ENCODE results near the gene SLC46A2.

SLC46A2 gene

DNA sequence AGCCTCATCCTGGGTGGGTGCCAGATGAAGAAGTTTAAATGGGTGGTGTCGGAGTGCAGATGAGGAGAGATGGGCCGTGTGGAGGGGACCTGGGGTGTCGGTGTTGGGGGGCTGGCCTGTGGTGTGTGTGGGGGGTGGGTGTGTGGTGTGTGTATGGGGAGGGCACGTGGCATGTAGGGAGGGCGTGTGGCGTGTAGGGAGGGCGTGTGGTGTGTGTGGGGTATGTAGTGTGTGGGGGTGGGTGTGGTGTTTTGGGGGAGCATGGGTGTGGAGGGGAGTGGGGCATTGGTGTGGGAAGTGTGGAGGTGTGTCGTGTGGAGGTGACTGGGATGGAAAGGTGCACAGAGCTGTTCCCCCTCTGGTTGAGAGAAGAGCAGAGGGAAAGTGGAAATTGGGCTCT is 34.5 kb downstream of the SLC46A2 start:
- DNase-seq: no peak

DNA sequence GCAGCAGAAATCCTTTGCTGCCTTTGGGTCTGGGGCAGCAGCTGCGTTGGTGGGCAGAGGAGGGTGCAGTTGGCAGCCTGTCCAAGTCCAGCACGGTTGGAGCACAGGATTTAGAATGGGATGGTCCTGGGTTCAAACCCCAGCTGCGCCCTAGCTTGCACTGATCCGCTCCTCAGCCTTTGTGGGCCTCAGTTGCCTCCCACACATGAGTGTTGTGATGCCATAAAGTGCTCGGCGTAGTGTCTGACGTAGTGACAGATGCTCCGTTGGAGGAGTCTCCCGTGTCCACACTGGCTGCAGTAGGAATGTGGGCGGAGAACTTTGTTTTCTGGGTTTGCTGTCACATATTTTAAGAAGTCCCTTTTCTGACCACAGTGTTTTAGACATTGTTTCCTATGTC is 36.0 kb downstream of the SLC46A2 start:
- DNase-seq: no peak

DNA sequence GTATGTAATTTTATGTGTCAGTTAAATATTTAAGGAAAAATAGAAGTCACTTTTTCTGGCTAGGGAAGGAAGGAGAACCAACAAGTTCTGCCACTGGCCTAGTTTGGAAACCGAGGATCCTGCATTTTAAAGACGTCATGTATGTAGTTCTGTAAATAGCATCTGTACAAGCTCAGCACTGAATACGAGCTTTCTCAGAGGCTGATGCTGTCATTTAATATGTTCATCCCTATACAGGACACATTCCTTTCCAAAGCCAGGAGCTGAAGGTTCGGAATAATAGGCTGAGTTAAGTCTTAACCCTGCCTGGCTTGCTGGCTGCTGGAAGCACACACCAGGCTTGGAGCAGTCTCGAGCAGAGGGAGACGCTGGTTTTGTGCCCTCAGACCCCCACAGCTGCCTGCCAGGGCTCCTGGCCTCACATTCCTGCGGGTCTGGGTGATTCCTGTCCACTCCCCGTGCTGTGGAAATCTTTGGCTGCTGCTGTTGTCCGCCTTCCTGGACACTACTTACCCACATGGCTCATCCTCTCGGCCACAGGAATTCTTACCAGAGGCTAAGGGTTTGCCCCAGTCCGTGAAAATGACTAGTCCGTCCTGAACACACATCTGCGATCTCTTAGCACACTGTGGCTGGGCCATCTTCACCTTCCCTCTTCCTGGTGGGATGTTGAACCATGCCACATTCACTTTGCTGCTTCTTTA is 36.6 kb downstream of the SLC46A2 start:
- DNase-seq: no peak

DNA sequence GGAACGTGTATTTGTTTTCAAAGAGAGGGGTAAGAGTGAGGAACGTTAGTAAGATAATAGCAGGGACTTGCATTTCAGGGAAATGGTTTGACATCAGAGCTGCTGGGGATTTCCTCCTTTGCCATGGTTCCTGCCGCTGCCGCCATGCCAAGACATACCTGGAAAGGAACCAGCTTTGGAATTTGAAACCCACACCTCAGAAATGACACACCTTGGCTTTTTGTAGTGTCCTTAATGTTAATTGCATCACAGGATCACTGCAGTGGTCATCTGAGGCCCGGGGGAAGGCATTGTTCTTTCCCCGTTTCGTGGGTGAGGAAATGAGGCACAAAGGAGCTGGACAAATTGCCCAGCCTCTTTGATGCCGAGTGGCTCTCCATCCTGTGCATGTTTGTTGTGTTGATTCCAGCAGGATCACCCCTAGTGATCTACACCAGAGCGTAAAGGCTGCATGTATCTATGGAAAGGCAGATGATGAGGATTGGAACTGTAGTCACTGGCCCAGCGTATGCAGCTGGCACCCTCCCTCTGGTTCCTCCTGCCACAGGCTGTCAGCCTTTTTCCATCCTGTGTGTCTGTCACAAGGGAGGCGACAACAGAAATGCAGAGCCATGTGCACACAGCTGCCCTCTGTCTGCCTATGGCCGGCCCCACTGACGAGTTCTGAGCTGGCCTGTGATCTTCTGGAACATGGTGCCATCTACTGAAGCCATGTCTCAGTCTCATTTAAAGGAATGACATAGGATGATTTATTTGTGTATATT is 37.8 kb downstream of the SLC46A2 start:
- no peak for DNase-seq

DNA sequence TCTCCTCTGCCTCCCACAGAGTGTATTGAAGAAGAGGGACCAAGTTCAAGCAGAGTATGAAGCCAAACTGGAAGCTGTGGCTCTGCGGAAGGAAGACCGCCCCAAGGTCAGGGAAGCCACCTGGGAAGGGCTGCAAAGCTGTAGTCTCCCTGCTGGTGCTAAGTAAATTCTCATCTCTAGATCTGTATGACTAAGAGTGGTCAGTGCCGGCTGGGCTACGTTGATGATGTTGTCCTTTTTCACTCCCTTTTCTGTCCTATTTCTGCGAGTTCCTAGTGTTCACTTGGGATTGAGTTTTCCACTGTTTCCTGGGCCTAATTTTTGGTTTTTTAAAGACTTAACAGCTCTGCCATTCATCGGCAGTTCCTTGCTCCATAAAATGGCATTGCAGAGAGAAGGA is 39.8 kb downstream of the SLC46A2 start:
- no peak for DNase-seq

DNA sequence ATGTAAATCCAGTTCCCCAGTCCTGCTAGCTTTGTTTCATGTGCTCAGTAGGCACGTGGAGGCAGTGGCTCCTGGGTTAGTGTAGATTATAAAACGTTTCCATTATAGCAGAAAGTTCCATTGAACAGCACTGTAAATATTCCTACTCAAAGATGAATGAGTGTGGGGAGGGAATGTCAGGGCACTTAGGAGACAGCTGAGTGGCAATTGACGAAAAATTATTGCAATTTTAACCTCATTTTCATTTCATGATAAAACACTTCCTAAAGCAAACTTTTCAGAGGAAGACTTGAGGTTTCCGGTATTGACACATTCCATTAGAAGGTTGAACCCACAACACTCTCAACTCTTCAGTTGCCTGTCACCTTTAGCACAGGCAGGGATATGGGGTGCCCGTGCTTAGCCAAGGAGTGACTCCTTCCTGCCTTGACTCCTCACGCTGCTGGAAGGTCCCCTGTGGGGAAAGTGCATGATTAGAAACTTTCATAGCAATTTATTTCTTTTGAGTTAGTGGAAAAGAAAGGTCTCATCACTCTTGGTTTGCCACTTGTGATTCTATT is 41.2 kb downstream of the SLC46A2 start:
- DNase-seq: no peak

DNA sequence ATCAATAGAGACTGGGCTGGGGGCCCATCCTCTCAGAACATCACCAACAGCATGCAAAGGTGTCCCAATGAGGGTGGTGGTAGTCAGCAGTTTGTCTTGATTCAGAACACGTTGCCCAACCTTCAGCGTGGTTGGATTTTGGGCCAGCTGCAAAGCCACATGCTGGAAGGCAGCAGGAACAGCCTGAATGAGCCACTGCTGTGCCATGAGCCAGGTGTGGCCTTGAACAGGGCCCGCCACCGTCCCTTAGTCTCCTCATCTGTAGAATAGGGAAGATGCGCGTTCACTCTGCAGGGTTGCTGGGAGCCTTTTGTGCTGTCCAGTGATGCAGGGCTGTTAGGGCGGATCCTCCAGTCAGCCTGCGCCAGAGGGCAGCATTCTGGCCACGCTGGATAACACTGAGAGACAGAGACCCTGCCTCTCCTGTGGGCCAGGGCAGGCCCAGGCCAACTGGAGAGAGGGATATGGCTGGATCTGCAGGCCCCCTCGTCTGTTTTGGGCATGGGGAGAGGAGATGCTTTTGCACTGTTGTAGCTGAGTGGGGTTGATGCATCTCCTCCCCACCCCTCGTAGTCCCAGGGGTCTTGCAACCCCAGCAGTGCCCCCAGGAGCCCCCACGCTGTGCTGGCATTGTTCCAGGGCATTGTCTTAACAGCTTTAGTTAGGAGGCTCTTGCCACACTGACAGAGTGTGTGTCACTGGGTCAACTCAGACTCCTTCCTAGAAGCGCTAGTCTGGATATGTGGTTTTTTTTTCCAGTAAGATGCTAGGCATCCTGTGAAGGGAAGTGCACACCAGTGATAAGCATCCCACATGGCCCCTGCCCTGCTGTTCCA is 42.1 kb downstream of the SLC46A2 start:
- no peak for DNase-seq

DNA sequence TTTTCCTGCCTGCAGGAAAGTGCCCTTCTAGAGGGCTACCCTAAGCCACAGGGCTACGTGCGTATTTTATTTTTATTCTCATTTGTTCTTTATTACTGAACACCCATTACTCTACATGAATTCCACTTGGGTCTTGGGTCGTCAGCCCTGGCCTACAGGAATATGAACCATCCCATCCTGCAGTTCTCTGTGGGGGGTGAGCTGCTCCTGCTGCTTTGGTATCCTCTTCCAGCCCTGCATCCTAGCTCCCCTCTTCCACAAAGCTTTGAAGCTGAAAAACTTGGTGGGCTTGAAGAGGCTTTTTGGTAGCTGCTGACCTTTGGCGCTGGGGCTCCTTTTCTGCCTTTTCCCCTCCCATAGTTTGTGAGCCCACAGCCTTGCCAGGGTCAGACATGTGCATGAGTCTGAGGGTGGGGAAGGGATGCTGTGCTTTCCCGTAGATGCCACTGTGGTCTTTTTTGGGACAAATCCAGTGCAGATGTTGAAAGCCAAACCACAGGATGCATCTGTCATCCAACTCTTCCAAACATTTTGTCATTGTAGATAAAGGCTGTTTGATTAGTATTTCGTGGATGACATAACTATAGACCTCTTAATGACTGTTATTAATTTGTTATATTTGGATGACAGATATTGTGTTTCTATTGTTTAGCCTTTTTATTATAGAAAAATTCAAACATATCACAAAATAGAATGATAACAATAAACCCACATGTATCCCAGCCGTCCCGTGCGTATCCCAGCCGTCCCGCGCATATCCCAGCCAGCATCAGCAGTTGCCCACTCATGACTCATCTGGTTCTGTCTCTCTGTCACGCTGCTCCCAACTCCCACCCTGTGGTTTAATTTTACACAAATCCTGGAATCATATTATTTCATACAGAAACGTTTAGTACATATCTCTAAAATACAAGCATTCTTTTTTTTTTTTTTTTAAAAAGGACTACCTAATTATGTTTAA is 43.9 kb downstream of the SLC46A2 start:
- no peak for DNase-seq

DNA sequence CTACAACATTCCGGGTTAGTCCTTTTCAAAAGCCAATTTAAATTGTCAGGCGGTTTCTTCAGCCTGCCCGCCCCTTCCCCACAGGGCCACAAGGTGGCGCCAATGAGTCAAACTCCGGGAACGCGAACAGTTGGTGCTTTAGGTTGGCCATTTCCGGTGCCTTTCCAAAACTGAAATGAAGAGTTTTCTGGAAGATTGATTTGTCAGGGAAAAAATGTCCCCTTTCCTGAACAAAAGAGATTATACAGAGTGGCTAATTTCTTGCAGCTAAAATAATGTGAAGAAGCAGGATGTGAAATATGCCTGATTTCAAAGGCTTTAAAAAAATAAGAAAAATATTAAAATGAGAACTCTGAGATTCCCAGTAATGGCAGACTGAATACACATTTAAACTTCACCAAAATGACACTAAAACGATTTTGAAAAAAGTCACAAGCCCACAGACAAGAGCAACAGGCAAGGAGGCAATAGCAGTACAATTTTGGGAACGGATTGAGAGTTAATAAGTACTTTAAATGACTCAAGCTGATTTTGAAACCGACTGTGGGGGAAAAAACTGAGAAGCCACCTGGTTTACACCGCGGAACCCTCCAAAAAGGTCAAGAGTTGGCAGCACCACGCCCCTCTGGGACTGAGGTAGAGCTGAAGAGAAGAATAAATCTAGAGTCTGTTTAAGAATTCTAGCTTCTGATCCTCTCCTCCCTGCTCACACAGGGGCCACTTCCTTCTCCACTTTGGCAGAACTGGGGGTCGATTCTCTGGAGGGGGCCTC is 45.7 kb downstream of the SLC46A2 start:
- DNase-seq: peak; percentile 76

DNA sequence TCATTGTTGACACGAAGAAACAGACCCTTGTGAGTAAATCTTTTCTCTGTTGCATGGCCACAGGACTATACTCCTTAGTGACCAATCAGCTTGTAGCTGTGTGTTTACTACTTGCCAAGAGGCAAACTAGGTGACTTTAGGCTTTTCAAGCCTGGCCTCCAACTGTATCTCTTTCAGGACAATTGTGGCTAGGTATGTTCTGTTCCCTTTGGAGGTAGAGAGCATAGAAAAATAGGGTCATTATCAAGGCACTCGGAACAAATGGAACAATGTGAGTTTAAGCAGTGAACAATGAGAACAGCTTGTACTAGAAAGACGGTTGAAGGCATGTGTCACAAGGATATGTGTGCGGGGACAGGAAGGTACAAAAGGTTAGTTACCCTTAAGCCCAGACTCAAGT is 48.1 kb downstream of the SLC46A2 start:
- DNase-seq: no peak

DNA sequence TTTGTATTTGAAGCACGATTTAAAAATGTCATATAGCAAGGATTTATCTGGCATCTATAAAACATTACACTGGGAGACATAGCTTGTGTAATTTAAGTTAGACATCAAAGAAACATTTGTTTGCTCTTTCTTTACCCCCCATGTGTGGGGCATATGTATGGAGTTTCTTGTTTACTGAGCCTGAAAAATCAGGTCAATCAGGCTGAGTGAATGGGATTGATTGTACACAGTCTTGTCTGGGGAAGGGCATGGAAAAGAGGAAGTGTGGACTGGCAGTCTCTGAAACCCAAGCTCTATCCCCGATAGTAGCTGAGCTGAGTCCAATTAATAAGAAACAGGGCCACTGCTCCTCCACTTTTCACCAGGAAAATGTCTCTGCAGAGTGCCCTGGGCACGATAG is 49.4 kb downstream of the SLC46A2 start:
- no peak for DNase-seq

DNA sequence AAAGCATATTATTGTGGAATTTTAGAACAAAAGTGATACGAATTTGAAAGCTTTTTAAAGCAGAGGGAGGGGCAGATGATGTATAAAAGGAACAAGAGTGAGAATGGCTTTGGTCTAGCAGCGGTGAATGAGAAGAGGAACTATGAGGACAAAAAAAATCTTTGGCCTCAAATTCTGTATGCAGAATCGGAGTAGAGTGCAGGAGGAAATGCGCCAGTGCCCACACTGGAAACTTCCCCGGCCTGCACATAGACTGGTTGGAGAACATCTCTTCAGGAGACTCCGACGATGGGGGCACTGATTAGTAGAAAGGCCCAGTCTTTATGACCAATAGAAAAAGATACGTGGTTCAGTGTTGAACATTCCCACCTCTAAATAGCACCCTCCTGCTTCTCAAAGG is 51.3 kb downstream of the SLC46A2 start:
- peak; percentile 70 for DNase-seq

DNA sequence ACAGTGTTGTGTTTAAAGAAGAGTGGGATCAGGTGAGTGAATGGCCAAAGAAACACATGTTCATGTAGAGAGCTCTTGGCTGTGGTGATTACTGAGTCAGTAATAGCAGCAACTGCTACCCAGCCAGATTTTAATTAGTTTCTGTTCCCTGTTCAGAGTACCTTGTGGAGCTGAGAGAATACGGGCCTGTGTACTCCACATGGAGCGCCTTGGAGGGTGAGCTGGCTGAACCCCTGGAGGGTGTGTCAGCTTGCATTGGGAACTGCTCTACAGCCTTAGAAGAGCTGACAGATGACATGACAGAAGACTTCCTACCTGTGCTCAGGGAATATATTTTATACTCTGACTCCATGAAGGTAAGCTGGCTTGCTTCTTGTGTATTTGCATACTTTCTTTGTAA is 52.3 kb downstream of the SLC46A2 start:
- no peak for DNase-seq

DNA sequence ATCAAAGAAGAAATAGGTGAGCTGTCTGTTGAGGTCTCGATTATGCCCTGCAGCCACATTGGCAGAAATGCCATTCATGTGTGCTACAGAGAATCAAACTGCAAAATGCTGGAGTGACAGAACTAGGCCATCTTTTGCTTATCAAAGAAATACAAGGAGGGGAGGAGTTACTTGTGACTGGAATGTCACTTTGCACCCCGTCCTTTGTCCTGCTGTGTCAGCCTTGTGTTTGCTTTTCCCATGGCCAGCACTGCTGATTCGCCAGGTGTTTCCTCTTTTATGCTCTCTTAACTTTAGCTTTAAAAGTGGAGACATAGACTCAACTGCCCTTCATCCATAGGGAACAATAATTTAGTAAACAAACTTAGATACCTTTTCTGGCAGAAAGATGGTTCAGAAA is 54.3 kb downstream of the SLC46A2 start:
- no peak for DNase-seq

DNA sequence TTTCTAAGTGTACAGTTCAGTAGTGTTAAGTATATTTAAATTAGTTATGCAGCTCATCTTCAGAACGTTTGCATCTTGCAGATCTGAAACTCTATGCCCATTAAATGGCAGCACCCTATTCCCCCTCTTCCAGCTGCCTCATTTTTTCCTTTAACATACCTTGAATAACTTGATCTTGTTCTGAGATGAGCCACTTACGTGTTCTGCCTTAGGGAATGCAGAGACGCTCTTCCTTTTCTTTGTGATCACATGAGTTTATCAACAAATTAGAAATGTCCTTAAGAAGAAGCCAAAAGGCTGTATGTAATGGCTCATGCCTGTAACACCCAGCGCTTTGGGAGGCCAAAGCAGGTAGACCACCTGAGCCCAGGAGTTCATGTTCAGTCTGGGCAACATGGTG is 57.6 kb downstream of the SLC46A2 start:
- DNase-seq: no peak

DNA sequence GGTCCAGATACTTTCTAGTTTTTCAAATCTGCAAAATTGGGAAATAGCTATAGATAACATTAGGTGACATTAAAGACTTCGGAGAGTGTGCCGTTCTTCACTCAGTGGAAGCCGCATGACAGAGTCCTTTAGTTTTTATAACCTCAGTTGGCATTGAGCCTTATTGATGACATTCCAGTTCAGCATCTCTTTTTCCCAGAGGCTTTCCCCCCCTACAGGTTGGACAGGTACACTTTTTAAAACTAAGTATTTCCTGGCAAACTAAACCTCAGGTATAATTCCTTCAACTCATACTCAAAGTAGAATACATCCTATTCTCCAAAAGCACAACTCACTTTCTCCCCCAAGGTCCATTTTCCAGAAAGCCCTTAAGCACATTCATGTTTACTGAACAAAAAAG is 58.7 kb downstream of the SLC46A2 start:
- DNase-seq: no peak

DNA sequence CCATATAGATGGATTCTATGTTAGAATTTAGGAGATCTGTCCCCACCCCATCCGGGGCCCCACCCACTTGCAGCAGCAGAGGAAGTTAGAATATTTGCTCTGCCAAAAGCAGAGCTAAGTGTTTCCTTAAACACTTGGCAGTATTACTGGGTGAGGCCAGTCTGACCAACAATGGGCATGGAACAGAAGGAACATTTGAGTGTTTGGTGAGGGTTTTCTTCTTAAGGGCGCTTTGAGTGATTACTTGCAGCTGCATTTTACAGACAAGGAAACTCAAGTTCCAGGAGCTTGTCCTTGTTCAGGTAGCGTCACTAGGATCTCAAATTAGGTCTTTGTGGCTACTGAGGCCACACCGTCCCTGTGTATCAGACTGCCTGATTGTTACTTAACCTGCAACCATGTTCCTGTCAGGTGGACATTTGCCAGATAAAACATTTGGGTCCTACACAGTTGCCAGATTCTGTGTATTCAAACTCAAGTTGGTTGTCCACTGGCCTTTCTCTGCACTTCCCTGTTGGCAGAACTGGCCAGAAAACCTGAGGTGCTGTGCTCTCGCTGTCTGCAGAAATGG is 59.3 kb downstream of the SLC46A2 start:
- peak; percentile 57 for DNase-seq
